ENCODE measurements around the gene CDK18.

Gene CDK18

DNA sequence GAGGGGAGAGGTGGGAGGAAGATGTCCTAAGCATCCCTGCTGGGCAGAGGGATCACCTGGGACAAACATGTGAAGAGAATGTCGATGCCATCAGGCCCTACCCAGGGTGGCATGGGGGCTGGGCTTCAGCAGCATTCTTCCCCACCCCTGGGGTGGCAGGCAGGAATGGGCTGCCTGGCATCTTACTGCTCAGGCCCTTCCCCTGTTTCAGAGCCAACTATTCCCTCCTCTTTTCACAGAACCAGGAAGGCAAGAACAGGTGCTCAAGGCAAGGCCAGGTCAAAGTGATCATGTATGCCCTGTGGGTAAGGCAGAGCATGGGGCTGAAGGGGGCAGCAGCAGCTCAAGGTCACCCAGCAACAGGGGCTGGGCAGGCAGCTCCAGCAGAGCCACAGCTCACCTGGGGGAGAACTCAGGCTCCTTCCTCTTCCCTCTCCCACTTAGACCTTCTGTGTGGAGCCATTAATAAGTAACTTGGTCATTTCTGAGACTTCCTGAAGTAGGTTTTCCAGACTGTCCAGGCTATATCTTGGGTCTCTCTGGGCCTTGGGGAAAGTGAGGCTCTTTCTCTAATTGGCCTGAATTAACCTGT lies 70.9 kb downstream of the CDK18 start:
- no peak for DNase-seq

DNA sequence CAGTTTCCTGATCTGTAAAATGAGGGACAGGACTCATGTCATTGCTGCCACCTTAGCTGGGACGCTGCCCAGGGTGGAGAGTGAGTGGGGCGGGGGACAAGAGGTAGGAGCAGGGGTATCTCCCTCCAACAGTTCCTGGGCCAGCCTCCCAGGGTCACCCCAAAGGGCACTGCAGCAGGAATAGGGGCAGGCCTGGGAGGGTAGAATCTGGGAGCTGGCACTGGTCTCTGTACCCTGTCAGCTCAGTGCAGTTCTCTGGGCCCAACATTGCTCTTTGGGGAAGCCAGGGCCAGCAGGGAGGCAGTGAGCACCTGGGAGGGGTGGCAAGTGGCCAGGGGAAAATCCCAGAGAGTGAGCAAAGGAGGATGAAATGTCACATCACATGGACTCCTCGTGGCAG lies 71.5 kb downstream of the CDK18 start:
- no peak for DNase-seq

DNA sequence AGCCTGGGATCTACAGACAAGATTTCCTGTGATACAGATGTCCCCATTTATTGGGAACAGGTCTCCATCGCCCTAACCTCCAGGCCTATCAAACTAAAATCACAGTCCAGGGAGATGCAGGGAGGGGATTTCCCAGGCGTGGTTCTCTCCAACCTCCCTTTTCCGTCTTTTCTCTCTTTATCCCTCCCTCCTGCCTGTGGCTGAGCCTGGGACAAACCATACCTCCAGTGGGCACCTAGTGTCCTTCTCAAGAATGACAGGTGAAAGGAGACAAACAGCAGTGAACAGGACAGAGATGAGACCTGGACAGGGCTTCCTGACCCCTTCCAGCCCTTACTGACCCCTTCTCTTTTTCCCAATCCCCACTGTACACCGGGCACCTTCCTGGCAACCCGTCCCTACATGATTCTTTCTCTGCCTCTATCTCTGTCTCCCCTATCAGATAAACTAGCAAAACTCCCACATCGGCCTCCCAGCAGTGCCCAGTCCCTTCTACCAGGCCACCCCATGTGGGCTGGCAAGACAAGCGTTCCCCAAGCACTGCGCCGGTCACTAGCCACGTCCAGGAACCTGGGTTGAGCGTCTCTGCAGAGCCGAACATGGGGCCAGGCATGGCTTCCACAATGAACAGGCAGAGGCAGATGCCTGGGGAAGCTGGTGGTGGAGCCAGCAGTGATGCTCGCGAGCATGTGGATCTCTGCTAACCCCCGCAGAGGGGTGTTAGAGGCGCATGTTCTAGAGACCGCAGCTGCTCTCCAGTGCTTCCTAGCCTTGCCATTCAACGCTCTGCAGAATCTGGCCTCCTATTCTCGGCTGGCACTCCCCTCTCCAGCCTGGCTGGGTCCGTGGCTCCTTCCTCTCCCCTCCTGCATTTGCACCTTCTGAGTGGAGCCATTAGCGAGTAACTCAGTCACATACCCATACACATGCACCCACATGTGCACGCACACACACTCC lies 72.6 kb downstream of the CDK18 start:
- no peak for DNase-seq

DNA sequence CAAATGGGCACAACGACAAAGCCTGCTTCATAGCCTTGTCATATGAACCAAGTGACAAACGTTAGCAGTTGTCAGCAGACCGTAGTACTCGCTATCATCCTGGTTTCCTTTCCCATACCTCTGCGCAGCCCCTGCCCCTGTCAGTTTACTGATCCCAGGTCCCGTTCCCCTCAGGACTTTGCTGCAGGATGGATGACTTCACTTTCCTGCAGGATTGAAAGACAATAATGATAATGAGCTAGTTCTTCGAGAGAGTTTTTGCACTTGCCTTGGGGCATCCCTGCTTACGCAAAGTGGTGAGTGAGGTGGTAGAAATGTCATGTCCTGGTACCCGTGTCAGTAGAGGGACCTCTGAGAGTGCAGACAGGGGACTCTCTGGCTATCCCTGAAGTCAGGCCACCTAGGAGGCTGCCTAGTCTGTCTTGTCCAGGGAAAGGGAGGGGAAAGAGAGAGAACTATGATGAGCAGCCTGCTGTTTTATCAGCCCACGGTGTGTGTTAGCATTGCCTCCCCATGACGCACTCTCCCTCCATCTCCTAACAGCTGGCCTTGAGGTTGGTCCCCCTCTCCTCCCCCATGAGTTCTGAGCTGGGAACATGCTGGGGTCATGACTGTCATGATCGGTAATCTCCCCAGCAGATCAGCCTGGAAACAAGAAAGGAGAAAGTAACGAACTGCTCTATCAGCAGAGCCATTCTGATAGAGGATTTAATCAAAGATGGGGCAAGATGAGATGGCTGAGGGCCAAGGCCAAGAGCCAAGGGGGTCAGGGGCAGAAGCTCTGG lies 73.6 kb downstream of the CDK18 start:
- no peak for DNase-seq

GRCh38 chr1:205578780-205579571 lies 74.5 kb downstream of the CDK18 start:
- no peak for DNase-seq

DNA sequence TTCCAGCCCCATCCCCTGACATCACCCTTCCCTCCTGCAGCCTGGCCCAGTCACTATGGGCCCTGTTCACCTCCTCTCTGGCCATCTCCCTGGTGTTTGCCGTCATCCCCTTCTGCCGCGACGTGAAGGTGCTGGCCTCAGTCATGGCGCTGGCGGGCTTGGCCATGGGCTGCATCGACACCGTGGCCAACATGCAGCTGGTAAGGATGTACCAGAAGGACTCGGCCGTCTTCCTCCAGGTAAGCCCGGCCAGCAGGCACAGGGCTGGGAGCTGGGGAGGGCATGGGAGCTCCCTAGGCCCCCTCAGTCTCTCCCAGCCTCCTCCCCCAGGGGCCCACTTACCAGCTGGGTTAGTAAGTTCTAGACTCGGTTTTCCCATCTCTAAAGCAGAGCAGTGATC lies 75.2 kb downstream of the CDK18 start:
- no peak for DNase-seq

GRCh38 chr1:205580140-205580922 lies 75.9 kb downstream of the CDK18 start:
- DNase-seq, result no peak

GRCh38 chr1:205580923-205581180 lies 76.4 kb downstream of the CDK18 start:
- DNase-seq, result no peak

DNA sequence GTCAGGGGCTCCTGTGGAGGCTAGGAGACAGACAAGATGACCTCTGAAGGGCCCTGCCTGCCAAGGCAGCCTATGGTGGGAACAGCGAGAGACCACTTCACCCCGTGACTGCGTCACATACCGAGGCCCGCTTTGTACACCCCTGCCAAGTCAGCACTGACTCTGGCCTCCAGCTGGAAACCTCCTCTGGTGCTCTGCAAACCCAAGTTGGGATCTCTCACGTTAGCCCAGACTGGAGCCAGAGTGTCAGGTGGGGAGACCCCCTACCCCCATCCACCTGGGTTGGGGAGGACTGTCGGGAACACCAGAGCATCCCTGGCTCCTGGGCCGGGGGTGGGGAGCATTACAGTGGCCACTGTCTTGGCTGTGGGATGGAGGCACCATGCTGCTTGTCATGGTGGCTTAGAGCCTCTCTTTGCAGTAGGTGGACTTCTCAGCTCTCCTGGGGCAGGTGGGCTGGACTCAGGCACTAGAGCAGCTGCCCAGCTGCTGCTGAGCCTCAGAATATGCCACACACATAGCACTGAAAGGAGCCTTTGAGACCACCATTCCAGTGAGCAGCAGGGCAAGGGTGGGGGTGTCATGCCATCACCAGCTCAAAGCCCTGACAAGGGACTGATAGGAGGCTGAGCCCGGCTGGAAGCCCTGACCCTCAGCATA lies 77.0 kb downstream of the CDK18 start:
- no peak for DNase-seq

GRCh38 chr1:205582046-205582445 lies 77.6 kb downstream of the CDK18 start:
- no peak for DNase-seq
